OCI-LY1 (cell line): ENCODE data around the gene USP19.

Source experiments
- EZH2 ChIP-seq: fragments of 200-600 bp; sonication (generic), shearing (Covaris generic); IDR thresholded peaks from 2 replicates; pipeline ENCODE4 v1.8.0; 2017; ENCODE audit warnings: borderline replicate concordance, mixed run types, mild to moderate bottlenecking, antibody characterized with exemption, low read length, moderate library complexity, mixed read lengths
- TF ChIP-seq, protein P1 (sequence below): fragments of 200-600 bp; sonication (generic), shearing (Covaris generic); IDR thresholded peaks from 2 replicates; pipeline ENCODE4 v1.5.1; 2017; ENCODE audit warnings: mild to moderate bottlenecking, antibody characterized with exemption, low read length, moderate library complexity, mixed read lengths

DNA sequence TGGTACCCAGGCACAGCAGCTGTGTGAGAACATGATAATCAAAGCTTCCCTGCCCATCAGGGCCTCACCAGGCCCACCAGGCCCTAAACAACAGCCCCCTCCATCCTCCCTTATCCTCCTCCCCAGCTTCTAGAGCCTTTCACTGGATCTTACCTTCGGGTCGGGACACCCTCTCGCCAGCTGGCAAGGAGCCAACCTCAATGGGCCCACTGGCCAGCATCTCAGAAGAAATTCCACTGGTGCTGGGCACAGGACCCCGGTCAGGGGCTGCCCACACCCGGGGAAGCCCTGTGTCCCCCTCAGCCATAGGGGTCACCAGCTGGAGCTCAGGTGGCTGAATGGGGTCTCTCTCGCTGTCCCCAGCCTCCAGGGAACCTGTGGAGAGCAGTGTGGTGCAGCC, 9.3 kb downstream of the USP19 start:
- TF ChIP-seq, protein P1, sequence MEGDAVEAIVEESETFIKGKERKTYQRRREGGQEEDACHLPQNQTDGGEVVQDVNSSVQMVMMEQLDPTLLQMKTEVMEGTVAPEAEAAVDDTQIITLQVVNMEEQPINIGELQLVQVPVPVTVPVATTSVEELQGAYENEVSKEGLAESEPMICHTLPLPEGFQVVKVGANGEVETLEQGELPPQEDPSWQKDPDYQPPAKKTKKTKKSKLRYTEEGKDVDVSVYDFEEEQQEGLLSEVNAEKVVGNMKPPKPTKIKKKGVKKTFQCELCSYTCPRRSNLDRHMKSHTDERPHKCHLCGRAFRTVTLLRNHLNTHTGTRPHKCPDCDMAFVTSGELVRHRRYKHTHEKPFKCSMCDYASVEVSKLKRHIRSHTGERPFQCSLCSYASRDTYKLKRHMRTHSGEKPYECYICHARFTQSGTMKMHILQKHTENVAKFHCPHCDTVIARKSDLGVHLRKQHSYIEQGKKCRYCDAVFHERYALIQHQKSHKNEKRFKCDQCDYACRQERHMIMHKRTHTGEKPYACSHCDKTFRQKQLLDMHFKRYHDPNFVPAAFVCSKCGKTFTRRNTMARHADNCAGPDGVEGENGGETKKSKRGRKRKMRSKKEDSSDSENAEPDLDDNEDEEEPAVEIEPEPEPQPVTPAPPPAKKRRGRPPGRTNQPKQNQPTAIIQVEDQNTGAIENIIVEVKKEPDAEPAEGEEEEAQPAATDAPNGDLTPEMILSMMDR: no peak
- TF ChIP-seq EZH2: no peak
